HEK293T (cell line): ENCODE measurements around the gene PREX1.

Experiments used
- ARNT ChIP-seq: fragments of 450-650 bp; IDR thresholded peaks from 2 replicates; pipeline ENCODE4 v1.6.1; 2017; ENCODE audit warnings: mild to moderate bottlenecking
- BHLHE40 ChIP-seq: fragments of 450-650 bp; IDR thresholded peaks from 2 replicates; pipeline ENCODE4 v1.6.1; 2016; ENCODE audit warnings: mild to moderate bottlenecking, moderate library complexity, borderline replicate concordance
- FOXA1 ChIP-seq: fragments of 450-650 bp; IDR thresholded peaks from 2 replicates; pipeline ENCODE4 v1.6.1; 2016; ENCODE audit warnings: mild to moderate bottlenecking
- FOXM1 ChIP-seq: fragments of 450-650 bp; IDR thresholded peaks from 2 replicates; pipeline ENCODE4 v1.6.1; 2017; ENCODE audit warnings: mild to moderate bottlenecking, borderline replicate concordance
- HDGF ChIP-seq: fragments of 450-650 bp; IDR thresholded peaks from 2 replicates; pipeline ENCODE4 v1.6.1; 2017; ENCODE audit warnings: antibody characterized with exemption, borderline replicate concordance
- LEF1 ChIP-seq: fragments of 450-650 bp; IDR thresholded peaks from 2 replicates; pipeline ENCODE4 v1.6.1; 2017; ENCODE audit warnings: mild to moderate bottlenecking, borderline replicate concordance
- NFRKB ChIP-seq: fragments of 450-650 bp; IDR thresholded peaks from 2 replicates; pipeline ENCODE4 v1.6.1; 2016; ENCODE audit warnings: mild to moderate bottlenecking, moderate library complexity
- SUZ12 ChIP-seq: fragments of 450-650 bp; IDR thresholded peaks from 2 replicates; pipeline ENCODE4 v1.6.1; 2016; ENCODE audit warnings: mild to moderate bottlenecking
- TARDBP ChIP-seq: fragments of 450-650 bp; IDR thresholded peaks from 2 replicates; pipeline ENCODE4 v1.6.1; 2016
- ZNF384 ChIP-seq: fragments of 450-650 bp; IDR thresholded peaks from 2 replicates; pipeline ENCODE4 v1.6.1; 2016
- TF ChIP-seq, protein P1 (sequence below): fragments of 450-650 bp; IDR thresholded peaks from 2 replicates; pipeline ENCODE4 v1.6.1; 2016

DNA sequence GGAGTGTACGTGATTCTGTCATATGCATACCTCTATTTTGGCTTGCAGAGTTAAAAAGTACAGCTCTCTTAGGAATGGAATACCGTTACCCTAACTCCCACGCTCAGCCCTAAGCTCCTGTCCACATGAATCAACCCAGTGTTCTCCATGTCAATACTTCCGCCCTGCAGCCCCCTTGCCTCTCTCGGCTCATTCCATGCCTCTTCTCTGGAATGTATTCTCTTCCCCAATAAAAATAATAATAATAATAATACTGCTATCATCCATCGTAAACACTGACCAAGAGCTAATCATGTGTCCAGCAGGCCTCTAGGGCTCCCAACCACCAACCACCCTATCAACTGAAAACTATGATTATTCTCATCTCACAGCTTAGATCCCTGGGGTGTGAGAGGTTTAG, 100.6 kb downstream of the PREX1 start:
- TF ChIP-seq TARDBP, result no peak
- no peak for TF ChIP-seq HDGF
- TF ChIP-seq FOXA1, result no peak
- no peak for TF ChIP-seq NFRKB
- TF ChIP-seq SUZ12, result no peak
- TF ChIP-seq, protein P1, sequence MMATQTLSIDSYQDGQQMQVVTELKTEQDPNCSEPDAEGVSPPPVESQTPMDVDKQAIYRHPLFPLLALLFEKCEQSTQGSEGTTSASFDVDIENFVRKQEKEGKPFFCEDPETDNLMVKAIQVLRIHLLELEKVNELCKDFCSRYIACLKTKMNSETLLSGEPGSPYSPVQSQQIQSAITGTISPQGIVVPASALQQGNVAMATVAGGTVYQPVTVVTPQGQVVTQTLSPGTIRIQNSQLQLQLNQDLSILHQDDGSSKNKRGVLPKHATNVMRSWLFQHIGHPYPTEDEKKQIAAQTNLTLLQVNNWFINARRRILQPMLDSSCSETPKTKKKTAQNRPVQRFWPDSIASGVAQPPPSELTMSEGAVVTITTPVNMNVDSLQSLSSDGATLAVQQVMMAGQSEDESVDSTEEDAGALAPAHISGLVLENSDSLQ, result no peak
- TF ChIP-seq LEF1, result no peak
- no peak for TF ChIP-seq BHLHE40
- TF ChIP-seq FOXM1, result no peak
- no peak for TF ChIP-seq ARNT
- no peak for TF ChIP-seq ZNF384
